SH-SY5Y (cell line): ENCODE measurements around the gene TRIM42.

ENCODE experiments used
- GATA2 ChIP-seq: IDR thresholded peaks from 2 replicates; pipeline ENCODE4 v1.6.1; 2011; ENCODE audit warnings: mild to moderate bottlenecking, low read depth, low read length
- GATA3 ChIP-seq: IDR thresholded peaks from 2 replicates; pipeline ENCODE4 v1.6.1; 2011; ENCODE audit warnings: low read depth, mild to moderate bottlenecking, low read length, moderate library complexity

DNA sequence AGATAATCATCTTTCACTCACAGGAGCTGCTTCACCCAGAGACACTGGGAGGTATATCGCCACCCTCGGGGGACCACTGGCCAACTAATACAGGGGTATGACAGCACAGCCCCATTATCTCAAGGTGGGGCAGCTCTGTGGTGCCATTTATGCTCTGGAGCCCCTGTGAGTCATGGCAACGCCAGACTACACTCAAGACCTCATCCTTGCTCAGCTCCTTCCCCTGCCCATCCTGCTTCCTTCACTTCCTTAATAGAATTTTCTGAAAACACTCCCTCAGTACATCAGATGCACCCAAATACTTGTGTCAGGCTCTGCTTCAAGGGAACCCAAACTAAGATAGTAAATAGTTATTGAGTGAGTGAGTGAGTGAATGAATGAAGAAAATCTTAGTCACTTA, 45.7 kb downstream of the TRIM42 start:
- TF ChIP-seq GATA2: no peak
- no peak for TF ChIP-seq GATA3
